Activated CD8-positive, alpha-beta memory T cell treated with anti-CD3 and anti-CD28 coated beads for 36 hours (primary cell): ENCODE measurements around the gene EPS15. TPM values are rescaled to one million over a fixed set of nuclear protein-coding genes. Genes with fewer than 3 reads are reported as not detected.
"Not testable (repeated sequence)": the region's sequence is repeated elsewhere in the genome, so short reads cannot be mapped to it uniquely, and the experiment has no call there.

Source experiments
- CTCF ChIA-PET: fragments of 350-600 bp; sonication (Branson Sonifier 250); formaldehyde crosslinking; loops from one replicate; lab custom pipeline; 2021; ENCODE audit warnings: antibody characterized with exemption; lab: Charles Lee
- POLR2A ChIA-PET: fragments of 350-600 bp; sonication (Branson Sonifier 250); formaldehyde crosslinking; loops from one replicate; lab custom pipeline; 2021; ENCODE audit warnings: antibody characterized with exemption; lab: Charles Lee
- total RNA-seq, 2 experiments: library from RNA; stranded (reverse); gene quantifications; one replicate each; pipeline ENCODE4 v1.2.3, GENCODE V29; 2021

EPS15 gene
- 10 to 100 TPM; 93.5 to 95.5 TPM for total RNA-seq

GRCh38 chr1:51519048-51519864, at the start of gene EPS15:
EPS15 (minus strand) TSS chr1:51519266; CDS start chr1:51519231, 35 bp downstream.
- POLR2A ChIA-PET, result interaction anchor here (0.6 to 2.1 kb wide), 6 partner anchors 10 to 50 kb away, joined by 3 to 10 read pairs (median 4); no protein-coding TSS in a partner anchor
- CTCF ChIA-PET, result interaction anchor here (0.6 to 2.2 kb wide), 3 partner anchors 15 to 36 kb away, joined by 3 to 8 read pairs (median 3); no protein-coding TSS in a partner anchor

GRCh38 chr1:51568231-51568935, 49.3 kb upstream of the EPS15 start:
- POLR2A ChIA-PET, result no interaction called here
- CTCF ChIA-PET, result no interaction called here

- ChIA-PET POLR2A (no interaction called here), CTCF (no interaction called here)
Observed at GRCh38 chr1:51567653-51568052, 48.6 kb upstream of the EPS15 start.

- ChIA-PET CTCF (no interaction called here), POLR2A (no interaction called here)
Observed at GRCh38 chr1:51566260-51566659, 47.2 kb upstream of the EPS15 start.

- CTCF ChIA-PET, result no interaction called here
- POLR2A ChIA-PET, result no interaction called here
Observed at GRCh38 chr1:51565009-51565408, 45.9 kb upstream of the EPS15 start.

GRCh38 chr1:51564124-51564523, 45.1 kb upstream of the EPS15 start:
- CTCF ChIA-PET, result no interaction called here
- POLR2A ChIA-PET, result no interaction called here

- CTCF ChIA-PET, result no interaction called here
- POLR2A ChIA-PET, result no interaction called here
Observed at GRCh38 chr1:51561702-51562101, 42.6 kb upstream of the EPS15 start.

GRCh38 chr1:51560895-51561294, 41.8 kb upstream of the EPS15 start:
- POLR2A ChIA-PET, CTCF ChIA-PET: not testable (repeated sequence)

GRCh38 chr1:51560034-51560433, 41.0 kb upstream of the EPS15 start:
- ChIA-PET CTCF (no interaction called here), POLR2A (no interaction called here)

GRCh38 chr1:51559501-51559900, 40.4 kb upstream of the EPS15 start:
- ChIA-PET CTCF (no interaction called here), POLR2A (no interaction called here)

- ChIA-PET POLR2A (no interaction called here), CTCF (no interaction called here)
Observed at GRCh38 chr1:51559064-51559500, 40.0 kb upstream of the EPS15 start.

GRCh38 chr1:51558375-51558924, 39.4 kb upstream of the EPS15 start:
- POLR2A ChIA-PET, result no interaction called here
- CTCF ChIA-PET, result no interaction called here

GRCh38 chr1:51557168-51557567, 38.1 kb upstream of the EPS15 start:
- POLR2A ChIA-PET, result no interaction called here

GRCh38 chr1:51555866-51556619, 37.0 kb upstream of the EPS15 start:
- ChIA-PET CTCF (no interaction called here), POLR2A (no interaction called here)

More at GRCh38 chr1:51557168-51557567, 38.1 kb upstream of the EPS15 start:
- CTCF ChIA-PET, result no interaction called here

GRCh38 chr1:51553911-51554310, 34.8 kb upstream of the EPS15 start:
- POLR2A ChIA-PET, result no interaction called here

GRCh38 chr1:51552929-51553807, 34.1 kb upstream of the EPS15 start:
- CTCF ChIA-PET, result interaction anchor here (0.7 kb wide), 1 partner anchor 125 kb away, joined by 3 read pairs; no protein-coding TSS in a partner anchor
- POLR2A ChIA-PET, result interaction anchor here (0.6 to 0.7 kb wide), 2 partner anchors 36 to 49 kb away, joined by 3 read pairs; no protein-coding TSS in a partner anchor

More at GRCh38 chr1:51553911-51554310, 34.8 kb upstream of the EPS15 start:
- CTCF ChIA-PET, result no interaction called here

GRCh38 chr1:51551848-51552296, 32.8 kb upstream of the EPS15 start:
- CTCF ChIA-PET, result no interaction called here

GRCh38 chr1:51551081-51551480, 32.0 kb upstream of the EPS15 start:
- CTCF ChIA-PET, result no interaction called here
- POLR2A ChIA-PET, result no interaction called here

More at GRCh38 chr1:51551848-51552296, 32.8 kb upstream of the EPS15 start:
- POLR2A ChIA-PET, result no interaction called here
